ENCODE data around the gene SEMA5B.

Gene SEMA5B

DNA sequence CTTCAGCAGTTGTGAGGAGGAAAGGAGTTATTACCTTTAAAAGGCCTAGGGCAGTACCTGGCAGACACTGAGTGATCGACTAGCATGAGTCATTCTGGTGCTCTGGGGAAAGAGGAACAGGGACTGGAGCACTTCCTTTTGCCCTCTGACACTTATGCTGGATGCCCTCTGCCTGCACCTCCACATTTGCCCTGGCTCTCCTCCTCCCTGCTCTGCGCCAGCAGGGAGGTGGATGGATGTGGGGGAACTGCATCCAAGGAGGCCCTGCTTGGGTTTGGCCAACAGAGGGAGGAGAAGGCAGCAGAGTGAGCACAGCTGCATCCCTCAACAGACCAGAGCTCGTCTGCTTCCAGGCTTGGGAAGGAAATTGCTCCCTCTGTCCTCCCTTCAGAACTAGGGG is 75.0 kb downstream of the SEMA5B start:
- Mint-ChIP-seq H3K4me3 (no peak overlapping the region), H3K36me3 (ENCODE audit: low read depth) (no peaks in the 10 kb centered on the region), H3K9me3 (no peaks in the 10 kb centered on the region), H3K27me3 (peaks cover 4% of the 10 kb centered on the region), H3K4me1 (ENCODE audit: low read depth) (no peaks in the 10 kb centered on the region), H3K27ac (no peak overlapping the region)
- DNase-seq, result no peak

DNA sequence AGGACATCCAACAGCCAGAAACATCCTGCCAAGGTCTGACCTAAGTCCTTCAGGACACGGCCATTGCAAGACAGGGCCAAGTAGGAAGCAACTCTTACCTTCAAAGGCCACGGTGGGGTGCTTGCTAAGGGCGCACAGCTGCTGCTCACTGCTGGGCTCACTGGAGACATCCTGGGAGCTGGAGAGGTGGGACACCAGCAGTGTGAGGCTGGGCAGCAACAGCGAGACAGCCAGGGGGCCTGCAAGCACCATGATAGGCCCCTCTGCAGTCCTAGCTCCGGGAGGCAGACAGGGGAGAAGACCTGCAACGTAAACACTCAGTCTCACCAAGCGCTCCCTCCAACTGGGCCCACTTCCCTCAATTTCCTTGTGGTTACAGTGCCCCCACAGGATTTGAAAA is 79.2 kb downstream of the SEMA5B start:
- no peaks in the 10 kb centered on the region for H3K9me3 Mint-ChIP-seq
- peaks cover 5% of the 10 kb centered on the region for H3K27me3 Mint-ChIP-seq
- DNase-seq, result no peak
- no peak overlapping the region for H3K27ac Mint-ChIP-seq
- H3K36me3 Mint-ChIP-seq (ENCODE audit: low read depth), result no peaks in the 10 kb centered on the region
- no peak overlapping the region for H3K4me3 Mint-ChIP-seq
- H3K4me1 Mint-ChIP-seq (ENCODE audit: low read depth), result no peaks in the 10 kb centered on the region

DNA sequence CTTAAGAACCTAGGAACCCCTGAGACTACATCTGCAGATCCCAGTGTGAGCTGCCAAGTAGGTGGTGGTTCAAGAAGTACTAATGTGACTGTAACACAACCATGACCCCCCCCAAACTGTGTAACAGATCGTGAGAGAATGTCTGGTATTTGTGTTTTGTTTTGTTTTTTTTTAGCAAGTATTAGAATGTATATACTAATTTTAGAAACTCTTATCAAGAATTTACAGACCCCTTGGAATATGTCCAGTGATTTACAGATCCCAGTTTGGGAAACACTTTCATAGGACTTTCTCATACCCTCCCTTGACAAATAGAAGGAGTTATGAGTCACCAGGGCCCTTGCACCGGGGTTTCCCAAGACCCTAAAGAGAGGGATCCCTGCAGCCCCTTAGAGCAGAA is 79.8 kb downstream of the SEMA5B start:
- Mint-ChIP-seq H3K4me3 (no peak overlapping the region), H3K4me1 (ENCODE audit: low read depth) (no peaks in the 10 kb centered on the region), H3K27me3 (peaks cover 5% of the 10 kb centered on the region), H3K9me3 (no peaks in the 10 kb centered on the region), H3K27ac (no peak overlapping the region), H3K36me3 (ENCODE audit: low read depth) (no peaks in the 10 kb centered on the region)
- no peak for DNase-seq

DNA sequence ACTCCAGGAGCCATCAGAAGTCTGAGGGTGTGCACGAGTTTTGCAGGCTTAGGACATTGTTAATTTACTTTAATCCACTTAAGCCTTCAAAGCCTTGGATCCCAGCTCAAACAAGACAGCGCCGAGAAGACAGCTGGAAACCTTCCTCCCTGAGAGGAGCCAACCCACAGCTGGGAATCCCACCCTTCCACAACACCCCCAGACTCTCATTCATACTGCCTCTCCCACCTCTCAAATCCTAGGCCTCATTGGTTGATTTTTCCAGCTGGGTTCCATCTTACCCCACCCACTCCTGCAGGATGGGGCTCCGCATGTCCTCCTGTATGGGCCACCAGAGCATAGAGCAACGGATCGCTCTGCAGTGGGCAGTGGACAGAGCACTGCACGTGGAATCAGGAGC is 80.4 kb downstream of the SEMA5B start:
- H3K27me3 Mint-ChIP-seq, result peaks cover 5% of the 10 kb centered on the region
- H3K27ac Mint-ChIP-seq, result no peak overlapping the region
- H3K9me3 Mint-ChIP-seq, result no peaks in the 10 kb centered on the region
- H3K36me3 Mint-ChIP-seq (ENCODE audit: low read depth), result no peaks in the 10 kb centered on the region
- DNase-seq, result no peak
- H3K4me1 Mint-ChIP-seq (ENCODE audit: low read depth), result no peaks in the 10 kb centered on the region
- no peak overlapping the region for H3K4me3 Mint-ChIP-seq

DNA sequence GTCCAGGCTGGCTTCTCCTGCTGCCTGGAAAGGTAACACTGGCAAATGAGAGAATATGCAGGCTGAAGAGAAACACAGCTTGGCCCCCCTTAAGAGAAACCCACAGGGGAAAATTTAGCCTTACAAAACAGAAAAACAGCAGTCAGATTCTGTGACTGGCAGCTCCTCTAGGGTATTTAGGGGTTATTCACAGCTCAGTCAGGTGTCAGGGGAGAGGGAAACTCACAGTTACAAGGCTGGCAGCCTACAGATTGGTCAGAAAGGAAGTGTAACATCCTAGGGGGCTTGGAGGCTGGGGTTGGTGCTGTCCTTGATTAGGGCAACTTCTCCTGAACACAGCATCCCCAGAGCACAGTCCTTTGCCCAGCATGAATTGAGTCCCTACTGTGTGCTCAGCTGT is 81.4 kb downstream of the SEMA5B start:
- no peak overlapping the region for H3K4me3 Mint-ChIP-seq
- no peaks in the 10 kb centered on the region for H3K9me3 Mint-ChIP-seq
- H3K4me1 Mint-ChIP-seq (ENCODE audit: low read depth), result no peaks in the 10 kb centered on the region
- H3K27ac Mint-ChIP-seq, result no peak overlapping the region
- H3K36me3 Mint-ChIP-seq (ENCODE audit: low read depth), result no peaks in the 10 kb centered on the region
- H3K27me3 Mint-ChIP-seq, result peaks cover 5% of the 10 kb centered on the region
- no peak for DNase-seq

DNA sequence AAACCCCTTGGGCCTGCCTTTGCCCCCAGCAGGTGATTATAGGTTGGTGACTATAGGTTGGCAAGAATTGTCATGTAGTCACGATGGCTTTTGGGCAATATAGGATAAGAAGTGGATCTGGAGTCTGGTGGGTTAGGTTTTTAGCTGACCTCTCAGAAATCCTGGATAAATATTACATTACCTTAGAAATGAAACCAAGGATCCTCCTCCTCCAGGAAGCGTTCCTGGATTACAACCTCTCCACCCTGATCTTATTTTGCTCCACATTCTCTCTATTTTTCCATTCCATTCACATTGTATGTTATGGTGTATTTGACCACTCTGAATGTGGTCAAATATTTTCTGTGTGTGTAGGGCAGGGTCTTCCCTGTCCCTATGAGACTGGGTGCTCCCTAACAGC is 82.3 kb downstream of the SEMA5B start:
- Mint-ChIP-seq H3K4me1 (ENCODE audit: low read depth) (peaks cover 4% of the 10 kb centered on the region), H3K9me3 (no peaks in the 10 kb centered on the region), H3K27me3 (peaks cover 5% of the 10 kb centered on the region), H3K4me3 (no peak overlapping the region), H3K36me3 (ENCODE audit: low read depth) (no peaks in the 10 kb centered on the region), H3K27ac (no peak overlapping the region)
- DNase-seq, result no peak

DNA sequence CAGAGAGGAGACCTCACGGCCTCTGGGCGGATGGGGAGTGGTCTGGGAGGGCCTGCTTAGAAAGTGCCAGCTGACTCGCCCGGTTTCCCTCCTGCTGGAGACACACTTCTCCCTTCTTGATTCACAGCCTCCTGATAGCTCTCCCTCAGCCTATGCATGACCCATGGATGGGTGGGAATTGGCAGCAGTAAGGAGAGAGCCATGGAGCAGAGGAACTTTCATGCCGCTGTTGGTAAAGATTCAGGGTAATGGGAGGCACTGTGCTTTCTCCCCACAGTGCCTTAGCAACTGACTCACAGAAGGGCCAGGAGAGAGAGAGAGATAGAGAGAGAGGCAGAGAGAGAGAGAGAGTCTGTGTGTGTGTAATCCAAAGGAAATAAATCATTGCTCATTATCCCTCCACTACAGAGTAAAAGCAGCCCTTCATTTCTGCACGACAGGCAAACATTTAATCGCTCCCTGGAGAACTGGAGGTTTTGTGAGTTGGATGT is 82.8 kb downstream of the SEMA5B start:
- Mint-ChIP-seq H3K4me1 (ENCODE audit: low read depth) (peaks cover 4% of the 10 kb centered on the region), H3K4me3 (no peak overlapping the region), H3K27me3 (peaks cover 5% of the 10 kb centered on the region), H3K9me3 (no peaks in the 10 kb centered on the region), H3K27ac (no peak overlapping the region), H3K36me3 (ENCODE audit: low read depth) (no peaks in the 10 kb centered on the region)
- no peak for DNase-seq

DNA sequence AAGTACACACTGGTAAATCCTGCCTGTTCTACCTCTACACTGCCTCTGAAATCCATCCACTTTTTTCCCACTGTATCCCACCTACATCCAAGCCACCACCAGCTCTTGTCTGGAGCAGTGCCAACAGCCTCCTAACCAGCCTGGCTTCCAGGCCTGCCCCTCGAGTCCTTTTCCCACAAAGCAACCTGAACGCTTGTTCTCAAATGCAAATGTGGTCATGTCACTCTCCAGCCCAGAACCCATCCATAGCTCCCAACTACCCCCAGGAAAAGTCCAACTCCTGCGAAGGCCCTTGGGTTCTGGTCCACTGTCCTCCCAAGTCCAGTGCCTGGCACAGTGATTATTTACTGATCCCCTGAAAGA is 83.8 kb downstream of the SEMA5B start:
- Mint-ChIP-seq H3K27me3 (peaks cover 5% of the 10 kb centered on the region), H3K27ac (no peak overlapping the region), H3K36me3 (ENCODE audit: low read depth) (no peaks in the 10 kb centered on the region), H3K9me3 (no peaks in the 10 kb centered on the region), H3K4me3 (no peak overlapping the region), H3K4me1 (ENCODE audit: low read depth) (peaks cover 4% of the 10 kb centered on the region)
- DNase-seq, result no peak

DNA sequence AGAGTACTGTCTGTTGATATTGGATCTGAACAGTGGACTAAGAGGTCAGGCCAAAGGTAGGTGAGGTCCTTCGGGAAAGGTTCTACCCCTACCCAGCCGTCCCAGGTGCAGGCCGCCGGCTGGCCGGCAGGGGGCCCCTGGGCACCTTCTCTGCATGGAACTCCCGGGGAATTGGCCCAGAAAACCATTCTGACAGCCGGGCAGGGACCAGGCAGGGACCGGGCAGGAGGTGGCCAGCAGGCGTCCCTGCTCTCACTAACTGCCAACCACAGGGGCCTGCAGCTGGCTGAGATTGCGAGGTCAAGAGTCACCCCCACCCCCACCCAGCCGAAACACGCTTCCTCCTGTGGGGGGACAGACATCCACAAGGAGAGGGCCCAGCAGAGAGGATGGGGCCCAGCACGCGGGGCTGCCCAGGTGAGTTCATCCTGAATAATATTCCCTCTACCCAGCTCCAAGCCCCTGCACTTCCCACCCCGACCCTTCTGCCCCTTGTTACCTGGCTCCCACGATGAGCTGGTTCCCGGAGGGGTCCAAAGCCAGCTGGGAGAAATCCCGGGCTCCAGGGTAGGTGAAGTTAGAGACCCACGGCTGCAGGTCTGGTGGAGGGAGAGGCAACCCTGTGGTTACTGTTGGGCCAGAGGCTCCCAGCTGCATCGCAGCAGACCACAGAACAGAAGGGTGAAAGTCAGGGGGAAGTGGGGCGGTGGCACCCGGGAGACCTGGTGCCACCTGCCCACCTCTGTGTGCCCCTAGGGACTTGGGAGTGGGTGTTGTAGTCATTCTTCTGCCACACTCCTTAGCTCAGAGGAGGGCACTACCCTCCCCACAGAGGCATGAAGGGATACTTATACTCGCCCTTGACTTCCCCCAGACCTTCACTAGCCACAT is 84.4 kb downstream of the SEMA5B start:
- Mint-ChIP-seq H3K27ac (no peak overlapping the region), H3K4me3 (no peak overlapping the region), H3K36me3 (ENCODE audit: low read depth) (no peaks in the 10 kb centered on the region), H3K9me3 (no peaks in the 10 kb centered on the region), H3K27me3 (peaks cover 5% of the 10 kb centered on the region), H3K4me1 (ENCODE audit: low read depth) (peaks cover 4% of the 10 kb centered on the region)
- DNase-seq, result peak; percentile 59

DNA sequence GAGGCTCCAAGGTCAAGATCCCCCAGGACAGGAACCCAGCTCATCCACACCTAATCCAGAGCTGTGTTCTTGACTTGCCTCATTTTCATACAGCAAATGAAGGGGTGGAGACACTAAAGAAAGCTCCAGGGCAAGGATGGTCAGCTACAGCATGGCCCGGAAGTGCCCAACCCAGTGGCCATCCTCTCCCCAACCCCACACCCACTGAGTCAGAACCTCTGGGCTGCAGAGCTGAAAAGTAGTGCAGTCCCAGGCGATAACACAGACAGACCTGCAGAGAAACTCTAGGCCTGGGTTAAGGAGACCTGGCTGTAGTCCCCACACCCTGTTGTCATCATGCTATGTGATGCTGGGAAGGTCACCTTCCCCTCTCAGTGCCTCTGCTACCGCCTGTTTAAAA is 85.3 kb downstream of the SEMA5B start:
- H3K4me1 Mint-ChIP-seq (ENCODE audit: low read depth), result peaks cover 4% of the 10 kb centered on the region
- no peak for DNase-seq
- no peak overlapping the region for H3K4me3 Mint-ChIP-seq
- H3K36me3 Mint-ChIP-seq (ENCODE audit: low read depth), result no peaks in the 10 kb centered on the region
- H3K27me3 Mint-ChIP-seq, result peaks cover 5% of the 10 kb centered on the region
- no peak overlapping the region for H3K27ac Mint-ChIP-seq
- H3K9me3 Mint-ChIP-seq, result no peaks in the 10 kb centered on the region

DNA sequence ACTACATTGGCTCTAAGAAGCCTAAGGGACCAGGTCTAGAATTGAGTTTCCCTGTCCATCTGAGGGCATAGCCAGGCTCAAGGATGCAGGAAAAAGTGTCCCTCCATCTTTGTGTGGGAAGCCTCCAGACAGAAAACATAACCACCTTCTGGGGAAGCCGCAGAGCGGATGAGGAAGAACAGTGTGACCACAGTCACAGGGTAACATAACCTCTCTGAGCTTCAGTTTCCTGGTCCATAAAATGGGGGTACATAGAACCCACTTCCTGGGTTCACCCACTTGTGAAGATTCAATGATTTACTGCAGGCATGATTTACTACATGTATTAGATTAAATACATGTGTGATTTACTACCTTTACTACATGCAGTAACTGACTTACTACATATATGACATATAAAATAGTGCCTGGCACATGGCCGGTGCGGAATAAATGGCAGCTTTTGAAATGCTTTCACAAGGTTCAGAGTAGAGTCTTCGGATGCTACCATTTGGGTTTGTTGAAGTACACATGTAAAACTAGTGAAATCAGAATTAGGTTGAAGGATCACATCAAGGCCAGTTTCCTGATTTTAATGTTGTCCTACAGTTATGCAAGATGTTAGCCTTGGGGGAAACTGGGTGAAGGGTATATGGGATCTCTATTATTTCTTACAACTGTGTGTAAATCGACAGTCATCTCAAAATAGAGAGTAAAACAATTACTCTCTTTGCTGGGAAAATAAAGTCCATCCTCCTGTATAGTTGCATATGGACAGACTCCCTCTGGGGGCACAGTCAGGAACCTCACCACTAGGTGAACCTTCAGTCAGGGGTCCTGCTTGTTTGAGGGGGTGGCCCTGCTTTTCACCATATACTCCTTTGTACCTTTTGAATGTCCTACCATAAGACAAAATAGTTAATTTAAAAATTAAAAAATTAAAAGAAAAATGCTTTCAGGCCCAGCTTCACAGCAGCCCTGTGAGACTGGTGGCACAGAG is 86.0 kb downstream of the SEMA5B start:
- no peaks in the 10 kb centered on the region for H3K36me3 Mint-ChIP-seq (ENCODE audit: low read depth)
- H3K9me3 Mint-ChIP-seq, result no peaks in the 10 kb centered on the region
- no peak overlapping the region for H3K27ac Mint-ChIP-seq
- H3K4me3 Mint-ChIP-seq, result no peak overlapping the region
- peaks cover 5% of the 10 kb centered on the region for H3K27me3 Mint-ChIP-seq
- H3K4me1 Mint-ChIP-seq (ENCODE audit: low read depth), result peaks cover 4% of the 10 kb centered on the region
- DNase-seq, result no peak

DNA sequence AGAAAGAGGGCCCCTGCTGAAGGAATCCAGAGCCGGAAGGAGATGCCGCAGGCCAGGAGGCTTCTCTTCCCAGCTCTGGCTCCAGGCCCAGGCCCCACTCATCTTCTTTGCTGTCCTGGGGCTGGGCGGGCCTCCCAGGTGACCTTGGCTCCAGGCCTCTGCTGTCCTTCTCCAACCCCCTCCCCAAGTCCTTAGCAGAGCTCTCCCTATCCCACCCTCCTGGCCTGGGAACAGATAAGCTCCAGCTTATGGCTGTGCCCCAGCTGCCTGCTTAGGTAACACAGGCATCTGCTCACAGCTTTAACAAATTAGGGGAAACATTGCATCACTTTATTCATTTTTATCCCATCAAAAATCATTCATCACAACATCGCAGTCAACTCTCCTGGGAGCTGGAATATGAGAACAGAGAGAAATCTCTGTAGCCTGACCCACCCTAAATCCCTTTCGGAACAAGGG is 86.9 kb downstream of the SEMA5B start:
- no peaks in the 10 kb centered on the region for H3K36me3 Mint-ChIP-seq (ENCODE audit: low read depth)
- H3K9me3 Mint-ChIP-seq, result no peaks in the 10 kb centered on the region
- no peak for DNase-seq
- H3K4me1 Mint-ChIP-seq (ENCODE audit: low read depth), result peaks cover 4% of the 10 kb centered on the region
- no peak overlapping the region for H3K27ac Mint-ChIP-seq
- H3K4me3 Mint-ChIP-seq, result no peak overlapping the region
- peaks cover 5% of the 10 kb centered on the region for H3K27me3 Mint-ChIP-seq

DNA sequence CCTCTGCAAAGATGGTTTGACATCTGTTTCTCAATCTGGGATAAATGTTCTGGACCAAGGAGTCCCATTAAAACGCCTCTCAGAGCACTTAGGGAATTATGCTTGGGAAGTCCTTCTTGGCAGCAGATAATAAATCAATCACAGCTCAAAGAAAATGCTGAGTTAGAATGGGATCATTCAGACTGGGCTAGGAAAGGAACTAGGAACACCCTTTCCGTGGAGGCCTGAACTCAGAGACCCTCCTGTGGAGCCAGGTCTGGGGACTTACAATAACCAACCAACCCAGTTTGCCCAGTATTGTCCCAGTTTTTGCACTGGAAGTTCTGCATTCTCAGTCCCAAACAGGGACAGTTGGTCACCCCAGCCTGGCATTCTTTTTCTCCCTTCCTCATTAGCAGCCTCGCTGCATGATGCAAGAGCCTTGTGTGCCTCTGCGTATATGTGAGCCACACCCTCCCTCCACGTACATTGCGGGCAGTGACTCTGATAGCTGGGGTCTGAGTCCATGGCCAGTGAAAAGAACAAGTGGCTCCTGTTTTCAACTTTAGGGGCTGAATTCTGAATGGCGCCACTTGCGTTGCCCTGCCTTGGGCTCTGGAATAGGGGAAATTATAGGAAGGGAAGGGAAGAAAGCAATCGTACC is 88.7 kb downstream of the SEMA5B start:
- Mint-ChIP-seq H3K4me3 (no peak overlapping the region), H3K27me3 (peaks cover 2% of the 10 kb centered on the region), H3K4me1 (ENCODE audit: low read depth) (peaks cover 4% of the 10 kb centered on the region), H3K36me3 (ENCODE audit: low read depth) (no peaks in the 10 kb centered on the region), H3K9me3 (no peaks in the 10 kb centered on the region), H3K27ac (no peak overlapping the region)
- DNase-seq, result no peak

DNA sequence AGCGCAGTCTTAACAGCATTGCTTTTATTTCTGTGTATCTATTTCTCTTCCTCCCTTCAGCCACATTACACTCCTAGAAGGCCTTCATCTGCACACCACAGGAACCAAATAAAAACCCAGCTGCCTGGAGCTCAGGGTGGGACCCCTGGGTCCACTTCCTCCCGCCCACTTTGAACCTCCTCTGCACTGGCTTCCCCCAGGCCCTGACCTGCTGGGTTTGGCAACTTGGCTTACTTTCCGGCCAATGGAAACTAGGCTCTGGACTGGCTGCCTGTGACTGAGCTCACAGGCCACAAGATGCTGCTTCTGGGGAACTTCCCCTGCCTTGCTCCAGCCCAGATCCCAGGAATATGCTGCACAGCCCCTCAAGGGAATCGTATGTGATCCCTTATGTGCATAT is 89.8 kb downstream of the SEMA5B start:
- H3K36me3 Mint-ChIP-seq (ENCODE audit: low read depth), result no peaks in the 10 kb centered on the region
- H3K9me3 Mint-ChIP-seq, result no peaks in the 10 kb centered on the region
- no peak overlapping the region for H3K27ac Mint-ChIP-seq

More for the DNA sequence above, 89.8 kb downstream of the SEMA5B start:
- DNase-seq, result no peak
- Mint-ChIP-seq H3K4me3 (no peak overlapping the region), H3K4me1 (ENCODE audit: low read depth) (peaks cover 4% of the 10 kb centered on the region), H3K27me3 (no peaks in the 10 kb centered on the region)

All from activated T-cell treated with anti-CD3 and anti-CD28 coated beads, Interleukin-2, amount 50 U/mL, for 24 hours (primary cell).